Thyroid gland (tissue), 4 donors: ENCODE data around the gene KCNH5.

ENCODE experiments used
- CTCF ChIP-seq, 6 experiments: fragments of 200-600 bp in 3 of 6; fragments of 450-650 bp in 3 of 6; sonication (generic) in 3 of 6; IDR thresholded peaks; one replicate each; pipeline ENCODE4 v1.5.1; 2016 to 2019; ENCODE audit warnings: antibody characterized with exemption in 6 of 6, mild to moderate bottlenecking in 2 of 6, inconsistent platforms in 1 of 6, moderate library complexity in 1 of 6
- POLR2A ChIP-seq, 2 donors: fragments of 450-650 bp; IDR thresholded peaks; one replicate each; pipeline ENCODE4 v1.6.1; 2017; ENCODE audit warnings: antibody characterized with exemption in 2 of 2, mild to moderate bottlenecking in 2 of 2, moderate library complexity in 1 of 2

GRCh38 chr14:62763951-62764350 lies 281.3 kb downstream of the KCNH5 start:
- TF ChIP-seq CTCF (IDR thresholded peaks at IDR 0.05) (no peak), POLR2A (IDR thresholded peaks at IDR 0.05) (no peak)
